ENCODE data around the gene KPNA5.

The KPNA5 gene

GRCh38 chr6:116680880-116681672 is at the start of gene KPNA5:
Gene KPNA5, plus strand, starts transcription at chr6:116681211. Its CDS starts 124 bp downstream, at chr6:116681335.
- no peak for TF ChIP-seq CTCF (IDR thresholded peaks at IDR 0.05; ENCODE audit: insufficient read depth, low read length, poor library complexity, severe bottlenecking)
- DNase-seq (ENCODE audit: extremely low read depth, insufficient read length) = peak; percentile 92
- Histone ChIP-seq H3K27me3 (replicated peaks; ENCODE audit: control insufficient read depth, insufficient read depth, low read length) (no peaks in the 10 kb centered on the region), H3K4me3 (replicated peaks; ENCODE audit: low read depth, low read length) (peak within 1 kb of the TSS; percentile 87), H3K36me3 (ENCODE audit: control insufficient read depth, insufficient read depth, low read length) (no peaks in the 10 kb centered on the region)

- Histone ChIP-seq H3K4me3 (replicated peaks; ENCODE audit: low read depth, low read length) (no peak overlapping the region), H3K36me3 (ENCODE audit: control insufficient read depth, insufficient read depth, low read length) (no peaks in the 10 kb centered on the region; the same call in none of the 2 replicates), H3K27me3 (replicated peaks; ENCODE audit: control insufficient read depth, insufficient read depth, low read length) (no peaks in the 10 kb centered on the region)
- DNase-seq (ENCODE audit: extremely low read depth, insufficient read length) = no peak
- TF ChIP-seq CTCF (IDR thresholded peaks at IDR 0.05; ENCODE audit: insufficient read depth, low read length, poor library complexity, severe bottlenecking) = no peak
These were observed 49.5 kb upstream of the KPNA5 start for GRCh38 chr6:116631379-116631990.

GRCh38 chr6:116633685-116634084 is 47.3 kb upstream of the KPNA5 start:
- DNase-seq (ENCODE audit: extremely low read depth, insufficient read length) = no peak
- peak; percentile 35 for TF ChIP-seq CTCF (IDR thresholded peaks at IDR 0.05; ENCODE audit: insufficient read depth, low read length, poor library complexity, severe bottlenecking)
- H3K4me3 ChIP-seq (replicated peaks; ENCODE audit: low read depth, low read length) = no peak overlapping the region
- H3K27me3 ChIP-seq (replicated peaks; ENCODE audit: control insufficient read depth, insufficient read depth, low read length) = no peaks in the 10 kb centered on the region
- peaks cover under 1% of the 10 kb centered on the region for H3K36me3 ChIP-seq (ENCODE audit: control insufficient read depth, insufficient read depth, low read length)

- Histone ChIP-seq H3K27me3 (replicated peaks; ENCODE audit: control insufficient read depth, insufficient read depth, low read length) (no peaks in the 10 kb centered on the region), H3K4me3 (replicated peaks; ENCODE audit: low read depth, low read length) (no peak overlapping the region), H3K36me3 (ENCODE audit: control insufficient read depth, insufficient read depth, low read length) (no peaks in the 10 kb centered on the region; the same call in 1 of the 2 replicates)
- no peak for TF ChIP-seq CTCF (IDR thresholded peaks at IDR 0.05; ENCODE audit: insufficient read depth, low read length, poor library complexity, severe bottlenecking)
- no peak for DNase-seq (ENCODE audit: extremely low read depth, insufficient read length)
These were observed 32.9 kb upstream of the KPNA5 start for GRCh38 chr6:116648156-116648555.

- Histone ChIP-seq H3K4me3 (replicated peaks; ENCODE audit: low read depth, low read length) (no peak overlapping the region), H3K36me3 (ENCODE audit: control insufficient read depth, insufficient read depth, low read length) (no peaks in the 10 kb centered on the region; the same call in 1 of the 2 replicates), H3K27me3 (replicated peaks; ENCODE audit: control insufficient read depth, insufficient read depth, low read length) (no peaks in the 10 kb centered on the region)
- no peak for DNase-seq (ENCODE audit: extremely low read depth, insufficient read length)
- no peak for TF ChIP-seq CTCF (IDR thresholded peaks at IDR 0.05; ENCODE audit: insufficient read depth, low read length, poor library complexity, severe bottlenecking)
These were observed 31.9 kb upstream of the KPNA5 start for GRCh38 chr6:116649129-116649528.
